BLaER1 (cell line): ENCODE results near the gene VWA3A.
A peak's percentile ranks its signal among the peaks of the same experiment; 100 is the strongest.

Experiments
- H3K27ac ChIP-seq: shearing (Covaris generic); formaldehyde crosslinking; 2 replicates; pipeline ENCODE4 v1.8.1; 2022
- H3K27me3 ChIP-seq: shearing (Covaris generic); formaldehyde crosslinking; 2 replicates; pipeline ENCODE4 v1.8.1; 2022
- H3K36me3 ChIP-seq: shearing (Covaris generic); formaldehyde crosslinking; 2 replicates; pipeline ENCODE4 v1.8.1; 2022
- H3K4me1 ChIP-seq: shearing (Covaris generic); formaldehyde crosslinking; 2 replicates; pipeline ENCODE4 v1.8.1; 2022
- H3K4me2 ChIP-seq: shearing (Covaris generic); formaldehyde crosslinking; 2 replicates; pipeline ENCODE4 v1.8.1; 2022
- H3K4me3 ChIP-seq: shearing (Covaris generic); formaldehyde crosslinking; 2 replicates; pipeline ENCODE4 v1.8.1; 2022
- H3K9ac ChIP-seq: shearing (Covaris generic); formaldehyde crosslinking; 2 replicates; pipeline ENCODE4 v1.8.1; 2022
- H3K9me3 ChIP-seq: shearing (Covaris generic); formaldehyde crosslinking; 2 replicates; pipeline ENCODE4 v1.8.1; 2022
- H4K20me1 ChIP-seq: shearing (Covaris generic); formaldehyde crosslinking; 2 replicates; pipeline ENCODE4 v1.8.1; 2022
- Cebpa-rat ChIP-seq: shearing (Covaris generic); IDR thresholded peaks from 2 replicates; pipeline ENCODE4 v1.8.1; 2022

The VWA3A gene

DNA sequence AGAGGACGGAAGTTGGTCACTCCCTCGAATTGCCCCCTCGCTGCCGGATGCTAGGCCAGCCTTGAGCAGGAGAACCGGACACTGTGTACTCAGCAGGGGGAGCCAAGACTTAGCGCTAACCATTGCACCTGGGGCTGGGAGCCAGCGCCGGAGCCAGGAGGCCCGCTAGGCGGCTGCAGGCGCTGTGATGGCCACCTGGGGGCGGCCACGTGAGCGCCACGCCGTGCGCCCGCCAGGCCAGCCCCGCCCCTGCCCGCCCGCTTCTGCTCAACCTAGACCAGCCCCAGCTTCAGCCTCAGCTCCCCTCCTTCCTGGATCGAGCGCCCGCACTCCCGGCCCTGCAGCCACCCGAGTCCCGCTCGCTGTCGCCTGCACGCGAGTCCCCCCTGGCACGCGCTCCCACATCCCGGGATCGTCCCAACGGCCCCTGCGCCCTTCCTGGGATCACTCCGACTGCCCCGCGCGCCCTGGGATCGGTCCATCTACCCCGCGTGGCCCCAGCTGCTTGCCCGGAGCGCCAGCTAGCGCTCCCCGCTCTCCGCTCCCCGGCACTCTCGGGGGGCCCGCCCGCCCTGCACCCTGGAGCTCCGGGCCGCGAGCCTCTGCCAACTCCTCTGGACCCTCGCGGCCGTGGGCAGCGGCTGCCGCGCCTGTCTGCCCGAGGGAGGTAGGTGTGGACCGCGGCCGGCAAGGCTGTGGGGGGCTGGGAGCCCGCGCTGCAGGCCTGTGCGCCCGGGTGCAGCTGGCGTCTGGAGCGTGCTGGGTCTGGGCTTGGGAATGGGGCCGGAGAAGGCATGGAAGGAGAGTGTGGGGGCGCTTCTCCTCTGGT is 113.9 kb downstream of the VWA3A start, which contains the start of gene EEF2K:
TSS of gene EEF2K (plus strand) at position 266 of the 829 bp plus-strand sequence. CDS start 19,452 bp downstream, outside the sequence.
- Histone ChIP-seq H3K36me3 (peaks cover 23% of the 10 kb centered on the region), H3K9me3 (peaks cover 11% of the 10 kb centered on the region), H3K9ac (peak within 1 kb of the TSS; percentile 87), H4K20me1 (peaks cover 42% of the 10 kb centered on the region), H3K4me3 (peak within 1 kb of the TSS; percentile 90), H3K4me1 (peaks cover 48% of the 10 kb centered on the region), H3K27ac (peak within 1 kb of the TSS; percentile 85), H3K27me3 (no peaks in the 10 kb centered on the region), H3K4me2 (peak within 1 kb of the TSS; percentile 85)
- TF ChIP-seq Cebpa-rat, result no peak
